Muscle layer of colon (tissue), 2 donors: ENCODE measurements around the gene SAP30BP.
A peak's percentile ranks its signal among the peaks of the same experiment; 100 is the strongest.

Experiments used
- H3K27ac ChIP-seq: one replicate; pipeline ENCODE4 v1.7.0; 2013; ENCODE audit warnings: low read depth, mild to moderate bottlenecking, low read length, moderate library complexity
- H3K27me3 ChIP-seq, 2 donors: one replicate each; pipeline ENCODE4 v1.7.0; 2013; ENCODE audit warnings: low read length in 2 of 2, mild to moderate bottlenecking in 2 of 2; ENCODE audit not compliant: insufficient read depth in 2 of 2, control insufficient read depth in 1 of 2
- H3K36me3 ChIP-seq: one replicate; pipeline ENCODE4 v1.7.0; 2013; ENCODE audit warnings: mild to moderate bottlenecking, low read length; ENCODE audit not compliant: insufficient read depth
- H3K4me1 ChIP-seq: one replicate; pipeline ENCODE4 v1.7.0; 2013; ENCODE audit warnings: mild to moderate bottlenecking, low read length; ENCODE audit not compliant: insufficient read depth
- H3K4me3 ChIP-seq, 2 donors: one replicate each; pipeline ENCODE4 v1.7.0; 2013; ENCODE audit warnings: low read length in 2 of 2, low read depth in 1 of 2, mild to moderate bottlenecking in 1 of 2, moderate library complexity in 1 of 2
- H3K9ac ChIP-seq: one replicate; pipeline ENCODE4 v1.7.0; 2013; ENCODE audit warnings: low read length
- H3K9me3 ChIP-seq: one replicate; pipeline ENCODE4 v1.7.0; 2013; ENCODE audit warnings: mild to moderate bottlenecking, low read length
- donor health status: abdominal sarcoma.
- donor health status: Adenocarcinoma of cecum.

Gene SAP30BP

DNA sequence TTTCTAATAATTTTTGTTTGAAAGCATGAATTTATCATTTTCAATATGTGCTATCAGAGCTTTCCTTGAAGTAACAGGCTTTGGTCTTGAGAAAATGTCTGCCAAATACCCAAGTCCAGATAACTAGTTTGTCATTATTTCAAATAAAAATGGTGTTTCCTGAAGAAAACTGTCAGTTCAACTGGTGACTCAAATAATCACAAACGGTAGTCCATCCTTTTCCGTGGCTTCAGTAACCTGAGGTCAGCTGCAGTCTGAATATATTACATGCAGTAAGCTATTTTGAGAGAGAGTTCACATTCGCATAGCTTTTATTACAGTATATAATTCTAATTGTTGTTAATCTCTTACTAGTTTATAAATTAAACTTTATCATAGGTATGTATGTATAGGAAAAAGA, 9.3 kb downstream of the SAP30BP start:
- no peaks in the 10 kb centered on the region for H3K9me3 ChIP-seq
- H3K9ac ChIP-seq, result no peak overlapping the region
- H3K4me1 ChIP-seq, result no peaks in the 10 kb centered on the region
- H3K36me3 ChIP-seq, result peaks cover 43% of the 10 kb centered on the region
- H3K27me3 ChIP-seq, result no peaks in the 10 kb centered on the region
- no peak overlapping the region for H3K27ac ChIP-seq
- H3K4me3 ChIP-seq, result no peak overlapping the region

DNA sequence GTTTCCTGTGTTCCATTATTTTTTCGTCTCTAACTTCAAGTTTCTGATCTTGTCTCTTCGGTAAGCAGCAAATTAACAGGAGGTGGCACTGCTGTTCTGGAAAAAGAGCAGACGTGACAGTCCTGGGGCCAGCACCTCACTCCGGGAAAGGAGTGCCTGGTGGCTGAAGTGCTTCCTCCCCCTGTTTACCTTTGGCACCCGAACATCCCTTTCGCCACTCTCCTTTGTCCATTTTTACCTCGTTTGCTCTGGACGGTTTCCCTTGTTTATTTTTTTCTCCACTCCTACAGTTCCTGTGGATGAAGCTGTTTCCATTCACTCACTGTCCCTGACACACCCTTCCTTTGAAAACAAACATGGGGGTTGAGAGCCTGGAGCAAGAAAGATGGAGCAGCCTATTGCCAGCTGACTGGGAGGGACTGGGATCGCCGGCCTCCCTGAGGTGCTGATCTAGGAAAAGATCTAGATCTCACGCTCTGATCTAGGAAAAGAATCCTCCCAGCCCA, 12.6 kb downstream of the SAP30BP start:
- peaks cover 24% of the 10 kb centered on the region for H3K36me3 ChIP-seq
- no peaks in the 10 kb centered on the region for H3K9me3 ChIP-seq
- no peak overlapping the region for H3K27ac ChIP-seq
- no peaks in the 10 kb centered on the region for H3K27me3 ChIP-seq
- H3K9ac ChIP-seq, result no peak overlapping the region
- no peak overlapping the region for H3K4me3 ChIP-seq
- no peaks in the 10 kb centered on the region for H3K4me1 ChIP-seq

GRCh38 chr17:75680431-75680830, 13.3 kb downstream of the SAP30BP start:
- peaks cover 24% of the 10 kb centered on the region for H3K36me3 ChIP-seq
- no peak overlapping the region for H3K9ac ChIP-seq
- H3K27me3 ChIP-seq, result no peaks in the 10 kb centered on the region
- no peak overlapping the region for H3K27ac ChIP-seq
- H3K4me3 ChIP-seq, result no peak overlapping the region
- no peaks in the 10 kb centered on the region for H3K9me3 ChIP-seq
- H3K4me1 ChIP-seq, result peaks cover 2% of the 10 kb centered on the region

DNA sequence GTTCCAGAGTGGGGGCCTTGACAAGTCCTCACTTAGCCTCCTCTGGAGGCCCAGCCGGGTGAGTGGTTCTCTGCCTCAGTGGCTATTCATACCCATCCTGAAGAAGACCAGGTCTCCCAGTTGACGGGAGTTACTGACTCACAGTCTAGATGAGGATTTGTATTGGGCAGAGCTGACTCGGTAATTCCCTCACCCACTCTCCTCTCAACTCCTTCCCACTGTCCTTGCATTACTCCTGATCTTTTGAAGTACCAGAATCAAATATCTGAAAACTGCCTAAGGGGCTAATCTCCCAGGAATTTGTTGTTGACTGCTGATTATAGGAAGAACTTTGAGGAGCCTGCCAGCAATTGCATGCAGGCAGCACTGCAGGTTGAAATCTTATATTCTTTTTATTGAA, 14.2 kb downstream of the SAP30BP start:
- Histone ChIP-seq H3K9ac (no peak overlapping the region), H3K27ac (no peak overlapping the region), H3K36me3 (peaks cover 24% of the 10 kb centered on the region), H3K4me1 (peaks cover 8% of the 10 kb centered on the region), H3K27me3 (no peaks in the 10 kb centered on the region), H3K9me3 (no peaks in the 10 kb centered on the region), H3K4me3 (no peak overlapping the region)

DNA sequence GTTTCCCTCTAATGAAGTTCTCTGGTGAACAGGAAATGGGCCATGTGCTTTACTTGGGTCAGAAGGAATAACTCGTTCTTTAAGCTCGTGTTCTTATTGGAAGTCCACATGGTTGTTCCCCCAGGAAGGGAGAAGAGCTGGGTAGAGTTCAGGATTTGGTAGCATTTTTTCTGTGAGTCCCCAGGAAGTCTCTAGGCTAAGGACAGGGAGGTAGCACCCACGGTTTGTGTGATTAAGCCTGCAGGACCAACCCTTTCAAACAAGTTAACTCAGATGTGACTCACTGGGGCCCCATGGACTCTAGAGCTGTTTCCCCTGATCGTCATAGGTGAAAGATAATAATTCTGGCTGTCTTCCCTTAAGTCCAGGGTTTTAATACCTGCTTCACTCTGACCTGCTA, 16.4 kb downstream of the SAP30BP start:
- H3K9ac ChIP-seq, result no peak overlapping the region
- H3K36me3 ChIP-seq, result peaks cover 16% of the 10 kb centered on the region

GRCh38 chr17:75684249-75684648, 17.1 kb downstream of the SAP30BP start:
- Histone ChIP-seq H3K27ac (no peak overlapping the region), H3K4me1 (peaks cover 9% of the 10 kb centered on the region), H3K27me3 (no peaks in the 10 kb centered on the region), H3K4me3 (no peak overlapping the region), H3K9me3 (no peaks in the 10 kb centered on the region), H3K36me3 (peaks cover 14% of the 10 kb centered on the region), H3K9ac (no peak overlapping the region)

More for the DNA sequence above, 16.4 kb downstream of the SAP30BP start:
- no peaks in the 10 kb centered on the region for H3K9me3 ChIP-seq
- H3K27me3 ChIP-seq, result no peaks in the 10 kb centered on the region
- H3K4me1 ChIP-seq, result peaks cover 8% of the 10 kb centered on the region
- H3K27ac ChIP-seq, result no peak overlapping the region
- H3K4me3 ChIP-seq, result no peak overlapping the region

DNA sequence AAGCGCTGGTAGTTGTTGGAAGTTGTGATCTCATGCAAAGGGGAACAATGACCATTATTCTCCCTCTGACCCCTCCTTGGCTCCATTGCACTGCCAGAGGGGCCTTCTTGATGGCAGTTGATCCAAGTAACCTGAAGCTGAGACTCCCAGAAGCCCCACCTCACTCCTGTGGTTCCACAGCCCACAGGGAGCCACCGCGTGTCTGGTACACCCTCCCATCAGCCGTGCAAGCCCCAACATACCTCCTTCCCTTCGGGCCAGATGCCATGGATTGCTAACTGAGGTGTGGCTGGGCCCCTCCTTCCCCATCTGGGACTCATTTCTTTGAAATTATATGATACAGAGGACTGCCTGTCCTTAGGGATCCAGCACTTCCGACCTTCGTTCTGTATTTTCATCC, 17.8 kb downstream of the SAP30BP start:
- Histone ChIP-seq H3K27ac (no peak overlapping the region), H3K36me3 (peaks cover 7% of the 10 kb centered on the region), H3K9me3 (no peaks in the 10 kb centered on the region), H3K27me3 (no peaks in the 10 kb centered on the region), H3K4me1 (peaks cover 11% of the 10 kb centered on the region), H3K4me3 (no peak overlapping the region), H3K9ac (no peak overlapping the region)

- Histone ChIP-seq H3K9me3 (no peaks in the 10 kb centered on the region), H3K27me3 (no peaks in the 10 kb centered on the region), H3K27ac (no peak overlapping the region), H3K36me3 (peaks cover 5% of the 10 kb centered on the region), H3K4me3 (no peak overlapping the region), H3K4me1 (peaks cover 12% of the 10 kb centered on the region), H3K9ac (no peak overlapping the region)
Measured at GRCh38 chr17:75685499-75685898, 18.4 kb downstream of the SAP30BP start.

DNA sequence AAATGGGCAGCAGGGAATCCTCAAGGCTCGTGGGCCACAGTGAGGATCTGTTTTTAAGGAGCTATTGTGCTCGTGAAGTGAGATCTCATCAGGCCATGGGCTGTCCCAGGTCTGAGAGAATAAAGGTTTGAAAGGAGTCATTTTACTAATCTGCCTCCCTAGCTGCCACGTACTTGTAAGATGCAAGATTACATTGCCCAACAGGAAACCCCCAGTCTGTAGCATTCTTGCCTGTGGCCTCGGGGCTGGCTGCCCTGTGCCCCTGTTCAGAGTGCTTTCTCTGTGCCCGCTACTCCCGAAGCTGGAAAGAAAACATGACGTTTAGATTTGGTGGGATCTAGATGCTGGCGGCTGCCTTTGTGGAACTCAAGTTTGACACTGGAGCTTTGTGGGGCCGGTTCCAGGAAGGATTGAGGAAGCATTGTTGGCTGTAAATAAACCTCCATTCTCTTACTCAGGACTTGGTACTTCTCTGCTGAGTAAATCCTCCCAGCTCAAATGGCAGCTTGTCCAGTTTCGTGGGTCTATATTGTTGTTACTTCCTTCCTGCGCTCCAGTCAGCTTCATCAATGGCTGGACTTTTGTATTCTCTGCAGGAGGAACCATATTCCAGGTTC, 21.2 kb downstream of the SAP30BP start:
- Histone ChIP-seq H3K4me1 (peaks cover 40% of the 10 kb centered on the region), H3K27ac (peak overlapping the region; percentile 30), H3K36me3 (peaks cover 11% of the 10 kb centered on the region), H3K27me3 (no peaks in the 10 kb centered on the region), H3K4me3 (no peak overlapping the region), H3K9me3 (no peaks in the 10 kb centered on the region), H3K9ac (no peak overlapping the region)

- Histone ChIP-seq H3K27me3 (no peaks in the 10 kb centered on the region), H3K4me1 (peaks cover 51% of the 10 kb centered on the region), H3K4me3 (no peak overlapping the region), H3K36me3 (peaks cover 11% of the 10 kb centered on the region), H3K9ac (no peak overlapping the region), H3K27ac (no peak overlapping the region), H3K9me3 (no peaks in the 10 kb centered on the region)
Measured at GRCh38 chr17:75689441-75689873, 22.3 kb downstream of the SAP30BP start.

DNA sequence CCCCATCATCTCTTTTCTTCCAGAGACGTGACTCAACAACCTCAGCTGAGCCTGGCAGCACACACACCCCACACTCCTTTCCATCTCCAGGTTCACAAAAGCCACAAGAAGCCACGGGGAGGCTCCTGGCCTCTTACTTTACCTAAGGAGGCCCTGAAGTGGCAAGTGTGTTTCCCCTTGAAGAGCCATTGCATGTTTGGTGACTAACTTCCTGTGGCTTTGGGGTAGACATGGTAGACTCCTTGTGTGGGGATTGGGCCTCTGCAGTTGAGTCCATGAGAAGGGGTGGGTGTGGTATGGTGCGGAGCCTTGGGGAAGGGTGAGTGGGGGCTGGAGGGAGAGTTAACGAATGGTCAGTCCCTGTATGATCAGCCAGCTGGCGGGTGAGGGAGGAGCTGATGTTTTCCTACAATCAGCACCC, 24.2 kb downstream of the SAP30BP start:
- no peak overlapping the region for H3K4me3 ChIP-seq
- H3K27me3 ChIP-seq, result no peaks in the 10 kb centered on the region
- peaks cover 25% of the 10 kb centered on the region for H3K36me3 ChIP-seq
- no peak overlapping the region for H3K27ac ChIP-seq
- H3K9me3 ChIP-seq, result no peaks in the 10 kb centered on the region
- H3K4me1 ChIP-seq, result peaks cover 56% of the 10 kb centered on the region
- H3K9ac ChIP-seq, result no peak overlapping the region
